Measurements from ENCODE around the gene ANKZF1.

Gene ANKZF1

DNA sequence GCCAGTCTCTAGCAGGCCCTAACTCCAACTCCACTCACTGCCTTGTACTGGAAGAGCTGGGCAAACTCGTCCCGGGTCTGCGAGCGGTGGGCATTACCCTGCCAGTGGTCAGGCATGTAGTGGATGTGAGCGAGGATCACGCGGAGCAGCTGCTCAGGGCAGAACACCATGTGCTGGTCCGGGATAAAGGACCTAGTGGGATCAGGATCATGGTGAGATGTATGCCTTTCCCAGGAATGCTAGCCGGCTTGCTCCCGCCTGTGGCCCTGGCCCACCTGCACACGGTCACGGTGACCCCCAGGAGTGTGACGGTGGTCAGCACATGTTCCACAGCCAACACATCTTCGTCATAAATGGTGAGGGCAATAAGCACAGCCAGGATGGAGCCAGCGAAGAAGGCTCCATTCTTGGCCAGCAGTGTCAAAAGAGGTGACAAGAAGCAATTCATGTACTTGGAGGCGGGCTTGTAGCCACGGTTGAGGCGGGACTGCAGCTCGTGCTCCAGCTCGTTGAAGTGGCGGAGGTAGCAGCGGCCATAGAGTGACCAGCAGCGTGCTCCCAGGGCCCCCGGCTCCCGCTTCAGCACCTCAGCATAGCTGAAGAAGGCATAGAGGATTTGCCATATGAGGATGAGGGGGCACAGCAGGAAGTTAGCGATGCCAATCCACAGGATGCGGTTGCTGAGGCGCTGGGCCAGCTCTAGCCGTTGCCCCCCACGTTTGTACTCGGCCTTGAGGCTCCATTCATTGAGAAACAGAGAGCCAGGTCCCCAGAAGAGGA is 5.6 kb upstream of the ANKZF1 start:
- no peak for DNase-seq (ENCODE audit: low read depth in 1 of 2, low spot score in 1 of 2)
- in situ Hi-C loops (cut with HindIII; ENCODE audit: low pct_unique_long_range_greater_than_20kb, low sequenced_read_pairs) = no loop called here
- no peak for TF ChIP-seq JUND (IDR thresholded peaks at IDR 0.05; ENCODE audit: low read depth)

DNA sequence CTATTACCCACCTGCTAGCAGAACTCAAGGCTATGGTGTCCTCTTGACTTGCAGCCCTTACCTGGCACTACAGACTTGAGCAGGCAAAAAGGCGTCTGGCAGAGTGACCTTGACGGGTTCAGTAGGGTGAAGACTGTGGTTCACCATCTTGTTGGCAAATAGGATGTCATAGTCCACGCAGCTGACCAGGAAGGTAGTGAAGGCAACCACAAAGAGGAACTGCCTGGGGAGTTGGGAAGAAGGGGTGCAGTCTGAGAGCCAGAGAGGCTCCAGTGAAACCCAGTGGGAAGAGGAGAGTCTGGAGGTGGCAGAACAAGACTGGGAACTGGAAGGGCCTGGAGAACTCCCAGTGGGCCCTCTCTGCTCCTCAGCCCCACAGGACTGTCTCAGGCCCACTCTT is 4.3 kb upstream of the ANKZF1 start:
- TF ChIP-seq JUND (IDR thresholded peaks at IDR 0.05; ENCODE audit: low read depth) = no peak
- no peak for DNase-seq (ENCODE audit: low read depth in 1 of 2, low spot score in 1 of 2)
- in situ Hi-C loops (cut with HindIII; ENCODE audit: low pct_unique_long_range_greater_than_20kb, low sequenced_read_pairs) = no loop called here

DNA sequence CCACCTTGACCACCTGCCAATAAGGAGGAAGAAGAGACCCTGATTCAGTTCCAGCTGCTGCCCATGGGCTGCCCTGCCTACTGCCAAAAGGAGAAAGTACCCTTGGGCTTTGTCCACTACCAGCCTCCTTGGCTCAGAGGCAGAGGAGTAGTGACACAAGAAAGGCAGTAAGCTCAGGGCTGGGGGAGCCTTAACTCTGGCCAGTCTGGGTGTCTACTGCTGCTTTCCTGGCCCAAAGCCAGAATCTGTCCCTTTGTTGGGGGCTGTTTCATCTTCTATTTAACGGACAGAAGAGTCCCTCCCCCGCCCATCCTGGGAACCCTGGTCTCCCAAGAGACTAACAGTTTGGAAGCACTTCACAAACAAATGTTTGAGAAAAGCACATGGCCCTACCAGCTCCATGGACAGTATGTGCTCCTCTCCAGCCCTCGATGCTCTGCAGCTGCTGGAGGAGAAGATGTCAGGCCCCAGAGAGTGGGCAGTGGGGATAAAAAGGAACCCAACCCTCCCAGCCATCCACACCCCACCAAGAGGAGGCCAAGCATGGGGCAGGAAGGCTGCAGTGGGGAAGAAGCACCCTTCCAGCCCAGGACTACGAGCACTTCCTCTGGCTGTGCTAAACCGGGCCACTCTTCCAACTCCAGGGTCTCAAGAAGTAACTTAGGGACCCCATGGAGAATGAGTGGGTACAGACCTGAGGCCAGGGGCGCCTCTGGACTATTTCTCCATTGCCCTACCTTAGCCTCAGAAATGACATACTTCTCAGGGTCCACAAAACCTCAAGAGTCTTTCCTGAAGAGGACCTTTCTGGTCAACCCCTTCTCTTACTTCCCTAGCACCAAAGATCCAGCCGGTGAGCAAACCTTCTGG is 1.3 kb upstream of the ANKZF1 start:
- in situ Hi-C loops (cut with HindIII; ENCODE audit: low pct_unique_long_range_greater_than_20kb, low sequenced_read_pairs) = no loop called here
- TF ChIP-seq JUND (IDR thresholded peaks at IDR 0.05; ENCODE audit: low read depth) = no peak
- no peak for DNase-seq (ENCODE audit: low read depth in 1 of 2, low spot score in 1 of 2)

DNA sequence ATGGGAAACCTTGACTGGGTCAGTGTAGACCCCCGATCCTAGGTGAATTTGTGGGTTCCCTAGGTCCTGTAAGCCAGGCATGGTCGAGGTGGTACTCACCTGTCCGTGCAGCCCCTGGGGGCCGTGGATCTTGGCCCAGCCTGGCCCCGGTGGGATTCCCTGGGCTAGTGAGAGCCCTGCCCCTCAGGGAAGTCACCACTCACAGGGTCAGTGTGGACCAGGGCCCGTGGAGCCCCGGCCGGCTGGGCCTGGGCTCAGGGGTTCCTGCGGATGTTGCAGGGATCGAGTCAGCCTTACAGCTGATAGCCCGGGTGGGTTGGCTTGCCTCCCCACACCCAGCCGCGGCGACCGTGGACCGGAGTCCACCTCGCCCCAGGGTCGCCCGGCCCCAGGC is 698 bp upstream of the ANKZF1 start:
- no peak for TF ChIP-seq JUND (IDR thresholded peaks at IDR 0.05; ENCODE audit: low read depth)
- DNase-seq (ENCODE audit: low read depth in 1 of 2, low spot score in 1 of 2) = no peak
- in situ Hi-C loops (cut with HindIII; ENCODE audit: low pct_unique_long_range_greater_than_20kb, low sequenced_read_pairs) = no loop called here

DNA sequence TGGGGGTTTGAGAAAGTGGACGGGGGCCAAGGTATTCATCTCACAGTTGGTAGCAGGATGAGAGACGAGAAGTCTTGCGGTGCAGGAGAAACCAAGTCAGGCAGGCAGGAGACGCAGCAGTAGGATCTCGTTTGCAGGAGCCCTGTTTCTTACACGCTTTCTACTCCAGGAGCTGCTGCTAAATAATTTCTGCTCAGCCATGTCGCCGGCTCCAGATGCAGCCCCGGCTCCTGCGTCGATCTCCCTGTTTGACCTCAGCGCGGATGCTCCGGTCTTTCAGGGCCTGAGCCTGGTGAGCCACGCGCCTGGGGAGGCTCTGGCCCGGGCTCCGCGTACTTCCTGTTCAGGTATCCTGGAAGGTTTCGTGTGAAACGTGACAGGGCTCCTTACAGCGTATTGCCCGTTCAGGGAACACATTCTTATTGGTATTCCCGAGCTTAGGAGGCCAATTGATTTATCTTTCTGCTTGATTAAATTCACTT is 494 bp downstream of the ANKZF1 start:
- peak in 1 of 2 experiments; percentile 36 for DNase-seq (ENCODE audit: low read depth in 1 of 2, low spot score in 1 of 2)
- TF ChIP-seq JUND (IDR thresholded peaks at IDR 0.05; ENCODE audit: low read depth) = no peak

DNA sequence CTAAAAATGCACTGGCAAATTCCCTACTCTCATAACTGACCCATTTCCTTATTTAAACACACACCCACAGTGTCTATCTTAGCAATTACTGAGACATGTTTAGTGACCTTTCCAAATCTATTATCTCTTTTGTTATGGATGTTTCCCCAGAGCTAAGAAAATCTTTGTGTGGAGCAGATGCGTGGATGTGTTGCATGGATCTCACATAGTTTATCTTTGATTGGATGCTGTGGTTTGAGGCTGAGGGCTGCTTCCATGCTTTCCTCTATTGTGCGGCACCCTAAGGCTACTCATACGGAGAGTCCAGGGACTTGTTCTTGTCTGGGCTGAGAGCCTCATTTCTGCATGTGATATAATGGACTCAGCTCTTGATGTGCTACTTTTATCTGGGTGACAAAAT is 4.7 kb downstream of the ANKZF1 start:
- DNase-seq (ENCODE audit: low read depth in 1 of 2, low spot score in 1 of 2) = no peak
- TF ChIP-seq JUND (IDR thresholded peaks at IDR 0.05; ENCODE audit: low read depth) = no peak
- in situ Hi-C loops (cut with HindIII; ENCODE audit: low pct_unique_long_range_greater_than_20kb, low sequenced_read_pairs) = no loop called here

More for the DNA sequence above, 494 bp downstream of the ANKZF1 start:
- in situ Hi-C loops (cut with HindIII; ENCODE audit: low pct_unique_long_range_greater_than_20kb, low sequenced_read_pairs) = no loop called here

DNA sequence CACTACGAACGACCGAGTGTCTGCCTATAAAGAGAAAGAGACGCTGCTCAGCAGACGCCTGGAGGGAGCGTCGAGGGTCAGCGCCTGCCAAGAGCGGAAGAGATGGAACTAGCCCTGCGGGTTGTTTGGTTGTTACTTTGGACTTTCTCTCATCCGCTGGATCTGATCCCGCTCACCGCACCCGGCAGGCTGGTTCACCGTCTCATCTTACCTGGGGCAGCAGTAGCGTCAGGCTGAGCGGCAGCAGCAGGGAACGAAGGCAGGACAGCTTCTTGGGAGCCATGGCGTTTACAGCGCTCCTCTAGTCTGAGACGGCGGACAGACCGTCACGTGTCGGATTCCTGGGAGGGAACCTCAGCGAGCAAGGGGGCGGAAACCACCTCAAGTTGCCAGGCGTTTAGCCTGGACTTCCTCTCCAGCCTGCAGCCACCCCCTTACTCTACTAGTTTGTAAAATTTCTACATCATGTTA is 13.7 kb downstream of the ANKZF1 start:
- in situ Hi-C loops (cut with HindIII; ENCODE audit: low pct_unique_long_range_greater_than_20kb, low sequenced_read_pairs) = no loop called here
- no peak for TF ChIP-seq JUND (IDR thresholded peaks at IDR 0.05; ENCODE audit: low read depth)
- DNase-seq (ENCODE audit: low read depth in 1 of 2, low spot score in 1 of 2) = no peak

DNA sequence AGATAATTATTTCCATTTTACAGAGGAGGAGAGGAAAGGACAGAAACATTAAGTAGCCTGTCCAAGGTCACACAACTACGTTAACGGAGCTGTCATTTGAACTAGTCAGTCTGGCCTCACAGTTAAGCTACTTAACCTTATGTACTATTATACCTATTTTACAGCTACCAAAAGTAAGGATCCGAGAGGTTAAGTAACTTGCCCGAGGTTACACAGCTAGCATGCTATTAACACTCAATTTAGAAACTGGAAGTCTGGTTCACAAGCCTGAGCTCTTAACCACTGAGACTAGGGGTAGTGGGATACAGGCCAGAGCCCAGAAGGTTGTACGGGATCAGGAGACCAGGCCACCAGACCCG is 15.2 kb downstream of the ANKZF1 start:
- TF ChIP-seq JUND (IDR thresholded peaks at IDR 0.05; ENCODE audit: low read depth) = no peak
- in situ Hi-C loops (cut with HindIII; ENCODE audit: low pct_unique_long_range_greater_than_20kb, low sequenced_read_pairs) = no loop called here
- DNase-seq (ENCODE audit: low read depth in 1 of 2, low spot score in 1 of 2) = no peak

DNA sequence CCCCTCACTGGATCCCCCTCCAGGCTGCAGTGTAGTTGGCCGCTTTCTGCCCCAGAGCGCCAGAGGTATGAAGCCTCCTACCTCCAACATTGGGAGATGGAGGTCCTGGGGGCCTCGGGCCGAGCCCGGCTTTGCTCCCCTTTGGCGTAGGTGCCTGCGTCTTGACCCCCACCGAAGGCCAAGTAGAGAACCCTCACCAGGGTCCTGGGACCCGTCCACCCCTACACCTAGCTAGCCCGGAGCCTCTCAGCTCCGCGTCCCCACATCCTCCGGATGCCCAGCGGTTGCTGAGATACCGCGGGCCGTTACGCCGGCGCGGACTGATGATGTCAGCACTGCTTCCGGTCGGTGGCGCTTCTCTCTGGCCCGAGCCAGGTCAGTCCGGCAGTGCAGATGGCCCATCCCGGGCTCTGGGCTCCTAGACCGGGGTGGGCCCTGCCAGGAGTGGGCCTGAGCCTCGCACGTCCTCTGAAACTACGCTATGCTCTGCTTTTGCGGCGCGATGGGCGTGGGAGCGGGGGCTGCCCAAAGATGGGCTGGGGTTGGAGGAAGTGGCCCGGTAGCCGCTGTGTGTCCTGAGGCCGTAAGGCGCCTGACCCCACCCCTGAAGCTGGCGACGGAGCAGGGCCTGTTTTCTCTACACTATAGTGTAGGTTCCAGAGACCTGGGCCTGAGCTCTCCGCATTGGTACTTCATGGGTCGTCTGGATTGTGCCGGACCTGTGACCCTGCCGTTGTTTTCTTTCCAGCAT is 15.7 kb downstream of the ANKZF1 start, which contains the start of the genes GLB1L and STK16:
TSS of gene GLB1L (minus strand) at position 297 of the 751 bp plus-strand sequence. CDS start 1,871 bp downstream, outside the sequence.
TSS of gene STK16 (plus strand) at position 332 of the 751 bp plus-strand sequence. CDS start 521 bp downstream, outside the sequence.
- in situ Hi-C loops (cut with HindIII; ENCODE audit: low pct_unique_long_range_greater_than_20kb, low sequenced_read_pairs) = no loop called here
- DNase-seq (ENCODE audit: low read depth in 1 of 2, low spot score in 1 of 2) = peak; percentile 86 to 91
- TF ChIP-seq JUND (IDR thresholded peaks at IDR 0.05; ENCODE audit: low read depth) = no peak

DNA sequence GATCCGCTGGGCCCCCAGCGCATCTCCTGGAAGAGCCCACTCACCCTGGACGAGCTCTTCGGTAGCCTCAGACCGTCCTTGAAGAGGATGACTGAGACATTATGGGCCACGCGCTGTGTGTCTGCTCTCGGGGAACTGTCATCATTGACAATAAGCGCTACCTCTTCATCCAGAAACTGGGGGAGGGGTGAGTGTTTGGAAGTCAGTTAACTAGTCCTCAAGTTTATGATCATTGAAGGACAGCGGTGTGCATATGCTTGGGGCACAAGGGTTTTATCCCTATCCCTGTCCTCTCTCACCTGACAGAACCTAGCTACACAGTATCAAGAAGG is 16.3 kb downstream of the ANKZF1 start:
- no peak for DNase-seq (ENCODE audit: low read depth in 1 of 2, low spot score in 1 of 2)
- no peak for TF ChIP-seq JUND (IDR thresholded peaks at IDR 0.05; ENCODE audit: low read depth)

DNA sequence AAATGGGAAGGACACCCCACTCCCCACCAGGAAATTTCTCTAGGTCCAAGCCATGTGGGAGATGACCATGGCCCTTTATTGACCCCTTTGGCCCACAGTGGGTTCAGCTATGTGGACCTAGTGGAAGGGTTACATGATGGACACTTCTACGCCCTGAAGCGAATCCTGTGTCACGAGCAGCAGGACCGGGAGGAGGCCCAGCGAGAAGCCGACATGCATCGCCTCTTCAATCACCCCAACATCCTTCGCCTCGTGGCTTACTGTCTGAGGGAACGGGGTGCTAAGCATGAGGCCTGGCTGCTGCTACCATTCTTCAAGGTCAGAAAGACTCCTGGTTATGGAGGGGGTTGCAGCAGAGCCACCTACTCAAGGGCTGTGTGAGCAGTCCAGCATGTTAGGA is 17.0 kb downstream of the ANKZF1 start:
- DNase-seq (ENCODE audit: low read depth in 1 of 2, low spot score in 1 of 2) = no peak
- in situ Hi-C loops (cut with HindIII; ENCODE audit: low pct_unique_long_range_greater_than_20kb, low sequenced_read_pairs) = no loop called here
- no peak for TF ChIP-seq JUND (IDR thresholded peaks at IDR 0.05; ENCODE audit: low read depth)

More for the DNA sequence above, 16.3 kb downstream of the ANKZF1 start:
- in situ Hi-C loops (cut with HindIII; ENCODE audit: low pct_unique_long_range_greater_than_20kb, low sequenced_read_pairs) = no loop called here

Data from T47D (cell line).